Liver (tissue), 9 donors: ENCODE measurements around the gene ING3. TPM values are rescaled to one million over a fixed set of nuclear protein-coding genes. Genes with fewer than 3 reads are reported as not detected.

Experiments
- DNase-seq: peaks from one replicate; pipeline ENCODE4 v3.0.0-alpha.2; 2017; ENCODE audit warnings: low spot score
- H3K27ac ChIP-seq, 2 donors: one replicate each; pipeline ENCODE4 v1.7.0; 2013; ENCODE audit warnings: inconsistent platforms in 2 of 2, low read length in 2 of 2, control low read depth in 1 of 2, low read depth in 1 of 2, mild to moderate bottlenecking in 1 of 2
- H3K27me3 ChIP-seq, 4 donors: one replicate each; pipeline versions ENCODE4 v1.6.1 to v1.7.0; 2013; ENCODE audit warnings: low read length in 3 of 4, inconsistent platforms in 1 of 4, mild to moderate bottlenecking in 1 of 4, moderate library complexity in 1 of 4; ENCODE audit not compliant: control insufficient read depth in 4 of 4, insufficient read depth in 4 of 4
- H3K36me3 ChIP-seq, 4 donors: one replicate each; pipeline versions ENCODE4 v1.6.1 to v1.7.0; 2013; ENCODE audit warnings: low read length in 3 of 4, mild to moderate bottlenecking in 3 of 4, low read depth in 1 of 4, moderate library complexity in 1 of 4; ENCODE audit not compliant: control insufficient read depth in 4 of 4, insufficient read depth in 3 of 4
- H3K4me1 ChIP-seq, 4 donors: one replicate each; pipeline versions ENCODE4 v1.6.1 to v1.7.0; 2013; ENCODE audit warnings: low read length in 3 of 4, mild to moderate bottlenecking in 3 of 4, moderate library complexity in 1 of 4; ENCODE audit not compliant: control insufficient read depth in 4 of 4, insufficient read depth in 4 of 4
- H3K4me3 ChIP-seq, 3 donors: one replicate each; pipeline versions ENCODE4 v1.6.1 to v1.7.0; 2013; ENCODE audit warnings: low read length in 3 of 3, control low read depth in 1 of 3, low read depth in 1 of 3, mild to moderate bottlenecking in 1 of 3
- H3K9ac ChIP-seq, 2 donors: one replicate each; pipeline ENCODE4 v1.7.0; 2013; ENCODE audit warnings: low read length in 2 of 2, mild to moderate bottlenecking in 2 of 2, moderate library complexity in 2 of 2, control low read depth in 1 of 2, low read depth in 1 of 2
- H3K9me3 ChIP-seq, 4 donors: one replicate each; pipeline versions ENCODE4 v1.6.1 to v1.7.0; 2013; ENCODE audit warnings: low read length in 3 of 4; ENCODE audit not compliant: control insufficient read depth in 4 of 4
- ATF3 ChIP-seq: IDR thresholded peaks from 2 replicates; pipeline ENCODE4 v1.6.1; 2016; ENCODE audit warnings: antibody characterized with exemption
- CTCF ChIP-seq: fragments of 150-350 bp; IDR thresholded peaks from 2 replicates; pipeline ENCODE4 v1.5.1; 2017; ENCODE audit warnings: improper control_type of control experiment, low read depth, low read length; ENCODE audit not compliant: missing input control
- EGR1 ChIP-seq, 2 donors: IDR thresholded peaks; 2 replicates each; pipeline ENCODE4 v1.6.1; 2016 to 2018; ENCODE audit warnings: antibody characterized with exemption in 2 of 2, low read depth in 2 of 2
- FOXA1 ChIP-seq: IDR thresholded peaks from 2 replicates; pipeline ENCODE4 v1.6.1; 2016; ENCODE audit warnings: antibody characterized with exemption
- FOXA2 ChIP-seq: IDR thresholded peaks from 2 replicates; pipeline ENCODE4 v1.6.1; 2016; ENCODE audit warnings: antibody characterized with exemption
- GABPA ChIP-seq, 2 donors: IDR thresholded peaks in 1 of 2; conservative IDR thresholded peaks in 1 of 2; 2 replicates each; pipeline ENCODE4 v1.6.1; 2016; ENCODE audit warnings: antibody characterized with exemption in 2 of 2, mild to moderate bottlenecking in 1 of 2, moderate library complexity in 1 of 2
- HNF4A ChIP-seq, 2 donors: conservative IDR thresholded peaks; 2 replicates each; pipeline ENCODE4 v1.6.1; 2016; ENCODE audit warnings: antibody characterized with exemption in 2 of 2, mild to moderate bottlenecking in 2 of 2
- HNF4G ChIP-seq: IDR thresholded peaks from 2 replicates; pipeline ENCODE4 v1.6.1; 2016; ENCODE audit warnings: antibody characterized with exemption
- JUND ChIP-seq, 2 donors: IDR thresholded peaks; 2 replicates each; pipeline ENCODE4 v1.6.1; 2016; ENCODE audit warnings: antibody characterized with exemption in 2 of 2
- MAX ChIP-seq: IDR thresholded peaks from 2 replicates; pipeline ENCODE4 v1.6.1; 2016; ENCODE audit warnings: antibody characterized with exemption
- NR2F2 ChIP-seq: IDR thresholded peaks from 2 replicates; pipeline ENCODE4 v1.6.1; 2016; ENCODE audit warnings: antibody characterized with exemption
- RAD21 ChIP-seq, 2 donors: IDR thresholded peaks; 2 replicates each; pipeline ENCODE4 v1.6.1; 2016; ENCODE audit warnings: antibody characterized with exemption in 2 of 2, mild to moderate bottlenecking in 2 of 2
- REST ChIP-seq: IDR thresholded peaks from 2 replicates; pipeline ENCODE4 v1.6.1; 2016; ENCODE audit warnings: antibody characterized with exemption, mild to moderate bottlenecking
- RXRA ChIP-seq, 2 donors: IDR thresholded peaks; 2 replicates each; pipeline ENCODE4 v1.6.1; 2017 to 2018; ENCODE audit warnings: antibody characterized with exemption in 2 of 2, mild to moderate bottlenecking in 1 of 2
- SP1 ChIP-seq: IDR thresholded peaks from 2 replicates; pipeline ENCODE4 v1.6.1; 2018; ENCODE audit warnings: antibody characterized with exemption, mild to moderate bottlenecking
- TAF1 ChIP-seq: conservative IDR thresholded peaks from 2 replicates; pipeline ENCODE4 v1.6.1; 2016; ENCODE audit warnings: antibody characterized with exemption, mild to moderate bottlenecking
- YY1 ChIP-seq: IDR thresholded peaks from 2 replicates; pipeline ENCODE4 v1.6.1; 2016; ENCODE audit warnings: antibody characterized with exemption, mild to moderate bottlenecking
- ZBTB33 ChIP-seq: IDR thresholded peaks from 2 replicates; pipeline ENCODE4 v1.6.1; 2016; ENCODE audit warnings: antibody characterized with exemption
- WGBS: extraction: QIAGEN DNeasy Blood & Tissue Kit; methylation state at CpG from one replicate; pipeline ENCODE4 v1.1.7; 2013; 5-methylcytosine and 5-hydroxymethylcytosine counted together
- polyA plus RNA-seq, 2 donors: library from polyadenylated mRNA; stranded (reverse) in 1 of 2; unstranded in 1 of 2; fragments of 200-250 nt in 1 of 2; fragments of >200 nt in 1 of 2; fragmentation: Nextera tagmentation in 1 of 2; extraction: Ambion mirVana in 1 of 2; gene quantifications; one replicate each; pipeline versions ENCODE4 v1.2.1 to v1.2.3, GENCODE V29; 2013 to 2015
- total RNA-seq, 2 donors: library from RNA; depleted of rRNA; stranded (reverse); fragments of >200 nt; gene quantifications; one replicate each; pipeline ENCODE4 v1.2.3, GENCODE V29; 2014
- donor health status: healthy.
- donor health status: healthy.
- donor health status: healthy.
- donor health status: healthy.
- donor health status: healthy.

ING3 gene
- total and polyA plus RNA-seq, 4 donors, result 3.8 to 14.0 (median 10.9) TPM

GRCh38 chr7:120941064-120941463, 9.5 kb upstream of the ING3 start:
- DNase-seq, result no peak
- H3K36me3 ChIP-seq, result no peaks in the 10 kb centered on the region
- no peak overlapping the region for H3K4me3 ChIP-seq
- H3K4me1 ChIP-seq, result peaks cover 1 to 13% (median 10%) of the 10 kb centered on the region in 4 donors
- no peaks in the 10 kb centered on the region for H3K9me3 ChIP-seq
- peak; percentile 67 to 74 for TF ChIP-seq RAD21 (IDR thresholded peaks at IDR 0.05)
- TF ChIP-seq NR2F2, result no peak
- no peak for TF ChIP-seq ZBTB33
- no peak for TF ChIP-seq HNF4G
- TF ChIP-seq GABPA (IDR thresholded peaks at IDR 0.05 in 1 of 2, conservative IDR thresholded peaks at IDR 0.05 in 1 of 2), result no peak
- no peak for TF ChIP-seq EGR1 (IDR thresholded peaks at IDR 0.05; ENCODE audit: low read depth in 2 of 2)
- TF ChIP-seq RXRA (IDR thresholded peaks at IDR 0.05), result no peak
- no peak for TF ChIP-seq MAX
- no peak for TF ChIP-seq JUND (IDR thresholded peaks at IDR 0.05)
- no peak for TF ChIP-seq FOXA1
- no peak for TF ChIP-seq SP1
- TF ChIP-seq CTCF, result peak; percentile 36
- TF ChIP-seq YY1, result no peak
- no peak for TF ChIP-seq FOXA2
- TF ChIP-seq REST, result no peak
- no peak for TF ChIP-seq TAF1
- no peak overlapping the region for H3K9ac ChIP-seq
- 11% methylated on average over 1 of the region's 1 CpG for WGBS
- no peak overlapping the region for H3K27ac ChIP-seq
- H3K27me3 ChIP-seq, result no peaks in the 10 kb centered on the region

GRCh38 chr7:120941856-120942255, 8.7 kb upstream of the ING3 start:
- Histone ChIP-seq H3K36me3 (no peaks in the 10 kb centered on the region), H3K27me3 (no peaks in the 10 kb centered on the region), H3K4me1 (peaks cover 1 to 13% (median 10%) of the 10 kb centered on the region in 4 donors), H3K9me3 (no peaks in the 10 kb centered on the region), H3K4me3 (no peak overlapping the region), H3K27ac (peak overlapping the region in 1 of 2 donors; percentile 46), H3K9ac (no peak overlapping the region)
- WGBS, result 14% methylated on average over 3 of the region's 3 CpGs
- DNase-seq, result no peak
- TF ChIP-seq HNF4A (conservative IDR thresholded peaks at IDR 0.05) (peak; percentile 10 to 26), NR2F2 (peak; percentile 98), SP1 (peak; percentile 47), RXRA (IDR thresholded peaks at IDR 0.05) (peak; percentile 76 to 78), ATF3 (no peak), RAD21 (IDR thresholded peaks at IDR 0.05) (peak in 1 of 2 donors; percentile 12), JUND (IDR thresholded peaks at IDR 0.05) (peak in 1 of 2 donors; percentile 16), HNF4G (no peak)
